Liver (tissue), 3 donors: Measurements from ENCODE around the gene SLC45A2.

Experiments used
- ATF3 ChIP-seq: IDR thresholded peaks from 2 replicates; pipeline ENCODE4 v1.6.1; 2016; ENCODE audit warnings: antibody characterized with exemption
- CTCF ChIP-seq: fragments of 150-350 bp; IDR thresholded peaks from 2 replicates; pipeline ENCODE4 v1.5.1; 2017; ENCODE audit warnings: improper control_type of control experiment, low read depth, low read length; ENCODE audit not compliant: missing input control
- EGR1 ChIP-seq, 2 donors: IDR thresholded peaks; 2 replicates each; pipeline ENCODE4 v1.6.1; 2016 to 2018; ENCODE audit warnings: antibody characterized with exemption in 2 of 2, low read depth in 2 of 2
- FOXA1 ChIP-seq: IDR thresholded peaks from 2 replicates; pipeline ENCODE4 v1.6.1; 2016; ENCODE audit warnings: antibody characterized with exemption
- GABPA ChIP-seq, 2 donors: IDR thresholded peaks in 1 of 2; conservative IDR thresholded peaks in 1 of 2; 2 replicates each; pipeline ENCODE4 v1.6.1; 2016; ENCODE audit warnings: antibody characterized with exemption in 2 of 2, mild to moderate bottlenecking in 1 of 2, moderate library complexity in 1 of 2
- HNF4G ChIP-seq: IDR thresholded peaks from 2 replicates; pipeline ENCODE4 v1.6.1; 2016; ENCODE audit warnings: antibody characterized with exemption
- JUND ChIP-seq, 2 donors: IDR thresholded peaks; 2 replicates each; pipeline ENCODE4 v1.6.1; 2016; ENCODE audit warnings: antibody characterized with exemption in 2 of 2
- MAX ChIP-seq: IDR thresholded peaks from 2 replicates; pipeline ENCODE4 v1.6.1; 2016; ENCODE audit warnings: antibody characterized with exemption
- RXRA ChIP-seq, 2 donors: IDR thresholded peaks; 2 replicates each; pipeline ENCODE4 v1.6.1; 2017 to 2018; ENCODE audit warnings: antibody characterized with exemption in 2 of 2, mild to moderate bottlenecking in 1 of 2
- TAF1 ChIP-seq: conservative IDR thresholded peaks from 2 replicates; pipeline ENCODE4 v1.6.1; 2016; ENCODE audit warnings: antibody characterized with exemption, mild to moderate bottlenecking
- YY1 ChIP-seq: IDR thresholded peaks from 2 replicates; pipeline ENCODE4 v1.6.1; 2016; ENCODE audit warnings: antibody characterized with exemption, mild to moderate bottlenecking
- ZBTB33 ChIP-seq: IDR thresholded peaks from 2 replicates; pipeline ENCODE4 v1.6.1; 2016; ENCODE audit warnings: antibody characterized with exemption
- donor health status: healthy.
- donor health status: healthy.

GRCh38 chr5:33994845-33995244, 10.4 kb upstream of the SLC45A2 start:
- TF ChIP-seq CTCF (no peak), RXRA (IDR thresholded peaks at IDR 0.05) (no peak), MAX (no peak), JUND (IDR thresholded peaks at IDR 0.05) (no peak), ATF3 (no peak), EGR1 (IDR thresholded peaks at IDR 0.05; ENCODE audit: low read depth in 2 of 2) (no peak), ZBTB33 (no peak), YY1 (no peak), HNF4G (no peak), FOXA1 (no peak), GABPA (IDR thresholded peaks at IDR 0.05 in 1 of 2, conservative IDR thresholded peaks at IDR 0.05 in 1 of 2) (no peak), TAF1 (no peak)
